GM12878 (cell line): ENCODE measurements around the gene DYNC1I1. TPM values are rescaled to one million over a fixed set of nuclear protein-coding genes. Genes with fewer than 3 reads are reported as not detected.
A peak's percentile ranks its signal among the peaks of the same experiment; 100 is the strongest.

Experiments
- ATAC-seq: fragments of 200-7000 bp; cut with Tn5 transposase; 3 replicates; pipeline ENCODE4 v1.9.1; 2020; ENCODE audit warnings: mild to moderate bottlenecking, moderate library complexity
- BruUV-seq: library from RNA; stranded (reverse); fragments of 400-500 nt; replicated peaks from 2 replicates; lab custom pipeline; 2021; lab: Mats Ljungman, UMichigan
- CTCF ChIA-PET: fragments of 300-600 bp; sonication (Branson Sonifier 250); formaldehyde crosslinking; extraction: SDS; loops from one replicate; lab custom pipeline; 2021; ENCODE audit warnings: inconsistent platforms; lab: Yijun Ruan, JAX
- POLR2A ChIA-PET: fragments of 350-600 bp; formaldehyde crosslinking; extraction: SDS; loops from one replicate; lab custom pipeline; 2021; ENCODE audit warnings: inconsistent platforms; lab: Charles Lee
- RAD21 ChIA-PET: fragments of 300-600 bp; sonication (Branson Sonifier 250); formaldehyde crosslinking; loops from one replicate; lab custom pipeline; 2023; ENCODE audit warnings: antibody characterized with exemption; ENCODE audit not compliant: unreplicated experiment; lab: Charles Lee
- SMC1A ChIA-PET: fragments of 300-600 bp; sonication (Branson Sonifier 250); formaldehyde crosslinking; loops from one replicate; lab custom pipeline; 2023; ENCODE audit not compliant: unreplicated experiment, uncharacterized antibody; lab: Charles Lee
- DNase-seq: peaks from one replicate; pipeline ENCODE4 v3.0.0-alpha.2; 2011; ENCODE audit warnings: low read depth, low spot score
- FAIRE-seq: peaks from 3 replicates; lab custom pipeline; 2011; peaks lifted over from hg19 to GRCh38; lab: Jason Lieb, UNC
- H2AFZ ChIP-seq: 2 replicates; pipeline ENCODE4 v1.6.0; 2011; ENCODE audit warnings: low read depth, low read length, control low read depth; ENCODE audit not compliant: control insufficient read depth
- H3K27ac ChIP-seq: 2 replicates; pipeline ENCODE4 v1.5.1; 2011; ENCODE audit warnings: control low read depth; ENCODE audit not compliant: control insufficient read depth, insufficient read depth
- H3K27me3 ChIP-seq, 2 experiments: replicated peaks in 1 of 2; 2 replicates each; pipeline versions ENCODE4 v1.6.0 to v1.6.1; 2011; ENCODE audit warnings: low read length in 1 of 2; ENCODE audit not compliant: control insufficient read depth in 2 of 2, insufficient read depth in 2 of 2
- H3K36me3 ChIP-seq, 2 experiments: 2 replicates each; pipeline ENCODE4 v1.5.1; 2011; ENCODE audit warnings: low read length in 1 of 2; ENCODE audit not compliant: control insufficient read depth in 2 of 2, insufficient read depth in 2 of 2
- H3K4me1 ChIP-seq: 2 replicates; pipeline ENCODE4 v1.6.1; 2011; ENCODE audit warnings: mild to moderate bottlenecking, low read length, moderate library complexity, mixed read lengths; ENCODE audit not compliant: control insufficient read depth, insufficient read depth
- H3K4me2 ChIP-seq: 2 replicates; pipeline ENCODE4 v1.6.0; 2011; ENCODE audit warnings: control low read depth; ENCODE audit not compliant: control insufficient read depth, insufficient read depth
- H3K4me3 ChIP-seq: fragments of 200-600 bp; sonication (generic); 2 replicates; pipeline ENCODE4 v1.5.1; 2016
- H3K79me2 ChIP-seq: 2 replicates; pipeline ENCODE4 v1.6.0; 2011; ENCODE audit warnings: low read length; ENCODE audit not compliant: control insufficient read depth, insufficient read depth
- H3K9ac ChIP-seq: 2 replicates; pipeline ENCODE4 v1.8.0; 2011; ENCODE audit warnings: low read length, control low read depth, mixed read lengths; ENCODE audit not compliant: control insufficient read depth, insufficient read depth
- H3K9me3 ChIP-seq: replicated peaks from 3 replicates; pipeline ENCODE4 v1.5.1; 2011; ENCODE audit warnings: mild to moderate bottlenecking, low read length; ENCODE audit not compliant: control insufficient read depth, insufficient read depth
- H4K20me1 ChIP-seq: 2 replicates; pipeline ENCODE4 v1.6.0; 2011; ENCODE audit not compliant: control insufficient read depth, insufficient read depth
- BACH1 ChIP-seq: fragments of 450-650 bp; IDR thresholded peaks from 2 replicates; pipeline ENCODE4 v1.6.1; 2017; ENCODE audit warnings: mild to moderate bottlenecking, borderline replicate concordance
- EZH2 ChIP-seq: IDR thresholded peaks from 2 replicates; pipeline ENCODE4 v1.6.1; 2012; ENCODE audit warnings: low read depth, mild to moderate bottlenecking, control low read depth, inconsistent platforms, low read length, borderline replicate concordance; ENCODE audit not compliant: control insufficient read depth
- FOXK2 ChIP-seq: fragments of 450-650 bp; IDR thresholded peaks from 2 replicates; pipeline ENCODE4 v1.6.1; 2017; ENCODE audit warnings: mild to moderate bottlenecking, moderate library complexity
- HDAC6 ChIP-seq: fragments of 200-600 bp; sonication (generic); IDR thresholded peaks from one replicate; pipeline ENCODE4 v1.8.0; 2017; ENCODE audit warnings: antibody characterized with exemption; ENCODE audit not compliant: unreplicated experiment
- MEF2B ChIP-seq: fragments of 450-650 bp; IDR thresholded peaks from 2 replicates; pipeline ENCODE4 v1.6.1; 2018; ENCODE audit warnings: mild to moderate bottlenecking, moderate library complexity; ENCODE audit not compliant: partially characterized antibody, poor library complexity, severe bottlenecking
- MTA3 ChIP-seq: IDR thresholded peaks from 2 replicates; pipeline ENCODE4 v1.6.1; 2012; ENCODE audit warnings: low read length, inconsistent platforms, borderline replicate concordance
- MXI1 ChIP-seq: fragments of 150-350 bp; IDR thresholded peaks from 2 replicates; pipeline ENCODE4 v1.6.1; 2011; ENCODE audit warnings: low read depth, mild to moderate bottlenecking, inconsistent platforms, low read length, improper control_type of control experiment
- RAD21 ChIP-seq: IDR thresholded peaks from 2 replicates; pipeline ENCODE4 v1.6.1; 2011; ENCODE audit warnings: mild to moderate bottlenecking, low read depth, low read length, moderate library complexity; ENCODE audit not compliant: insufficient read depth
- RB1 ChIP-seq: fragments of 450-650 bp; formaldehyde crosslinking; IDR thresholded peaks from 2 replicates; pipeline ENCODE4 v1.6.1; 2017; ENCODE audit warnings: mild to moderate bottlenecking, borderline replicate concordance
- SMC3 ChIP-seq: IDR thresholded peaks from 2 replicates; pipeline ENCODE4 v1.6.1; 2011; ENCODE audit warnings: low read length, improper control_type of control experiment, borderline replicate concordance
- YY1 ChIP-seq: IDR thresholded peaks from 2 replicates; pipeline ENCODE4 v1.6.1; 2011; ENCODE audit warnings: low read depth, mild to moderate bottlenecking, low read length
- WGBS: methylation state at CpG from one replicate; pipeline ENCODE4 v1.1.6; 2016; ENCODE audit warnings: low lambda C conversion rate; ENCODE audit not compliant: insufficient replicate concordance, insufficient coverage; ENCODE audit errors: missing lambda C conversion rate; 5-methylcytosine and 5-hydroxymethylcytosine counted together
- in situ Hi-C: fragments of 300-500 bp; cut with MboI; formaldehyde crosslinking; loops from 9 replicates; pipeline ENCODE4 v1.14.3; 2018; ENCODE audit warnings: mixed read lengths
- intact Hi-C: fragments of 100-400 bp; cut with micrococcal nuclease; formaldehyde crosslinking; loops from one replicate; pipeline ENCODE4 v1.14.2; 2022; ENCODE audit not compliant: unreplicated experiment
- polyA plus RNA-seq, 11 experiments: library from polyadenylated mRNA; depleted of rRNA in 4 of 11; unstranded in 6 of 11; stranded (reverse) in 5 of 11; fragments of >200 nt; fragmentation: Nextera tagmentation in 4 of 11; fragmentation: Illumina TruSeq in 1 of 11; extraction: Ambion mirVana in 4 of 11; extraction: Trizol in 1 of 11; gene quantifications; 1 replicate in 1 of 11; 2 replicates in 10 of 11; pipeline versions ENCODE4 v1.2.1 to v1.2.3, GENCODE V29; 2011 to 2016; ENCODE audit warnings: inconsistent platforms in 2 of 11, missing spikeins in 2 of 11, low read depth in 1 of 11
- total RNA-seq, 4 experiments: library from RNA; depleted of rRNA in 3 of 4; stranded (reverse); fragments of >200 nt in 3 of 4; fragmentation: Illumina TruSeq in 1 of 4; extraction: Trizol in 1 of 4; gene quantifications; 2 replicates each; pipeline versions ENCODE4 v1.2.1 to v1.2.3, GENCODE V29; 2013 to 2021
- TF ChIP-seq, protein P1 (sequence below), 3 experiments: IDR thresholded peaks in 2 of 3; conservative IDR thresholded peaks in 1 of 3; 2 replicates each; pipeline ENCODE4 v1.5.1; 2011; ENCODE audit warnings: low read depth in 3 of 3, low read length in 3 of 3, mild to moderate bottlenecking in 3 of 3, control low read depth in 2 of 3, moderate library complexity in 2 of 3, inconsistent platforms in 1 of 3, mixed read lengths in 1 of 3; ENCODE audit not compliant: control insufficient read depth in 2 of 3, insufficient read depth in 1 of 3; ENCODE audit errors: extremely low read depth in 1 of 3

The DYNC1I1 gene
- total and polyA plus RNA-seq, 10 of the 15 experiments (the other 5 are each of a cell fraction or from before 2014, with no cell fraction given): 0.05 to 0.91 (median 0.14) TPM; not detected in 3

DNA sequence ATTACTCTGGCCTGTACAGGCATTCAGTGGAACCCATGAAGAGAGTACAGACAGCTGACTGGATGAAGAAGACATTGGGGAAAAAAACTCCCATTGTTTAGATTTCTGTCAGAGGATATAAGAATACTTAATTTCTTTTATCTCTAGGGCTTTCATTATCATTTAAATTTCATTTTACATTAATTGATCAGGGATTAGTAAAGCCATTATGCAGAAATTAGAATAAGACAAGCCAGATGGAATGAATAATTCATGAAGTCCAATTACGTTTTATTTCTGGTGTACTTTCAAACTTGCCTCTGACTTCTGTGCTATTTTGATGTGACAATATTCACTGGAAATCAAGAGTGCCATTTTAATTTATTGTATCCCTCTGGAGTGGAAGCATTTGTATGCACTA lies 302.5 kb downstream of the DYNC1I1 start:
- Histone ChIP-seq H3K36me3 (no peaks in the 10 kb centered on the region), H3K27ac (no peak overlapping the region), H4K20me1 (no peaks in the 10 kb centered on the region), H3K4me1 (no peaks in the 10 kb centered on the region), H3K9ac (no peak overlapping the region), H2AFZ (no peak overlapping the region), H3K9me3 (no peaks in the 10 kb centered on the region), H3K4me2 (no peak overlapping the region), H3K79me2 (no peaks in the 10 kb centered on the region), H3K4me3 (no peak overlapping the region), H3K27me3 (peaks cover 3 to 11% of the 10 kb centered on the region in 2 experiments; a peak in 3 of 4 replicates)
- CTCF ChIA-PET: interaction anchor here (0.8 to 5.1 kb wide), 5 partner anchors 37 to 953 kb away, joined by 3 to 31 read pairs (median 4); no protein-coding TSS in a partner anchor
- intact Hi-C loops: loop anchor here (1.0 to 5.0 kb wide), 2 partner anchors 158 to 952 kb away; no protein-coding TSS in a partner anchor
- no peak for TF ChIP-seq RB1
- no TSS peak for BruUV-seq
- FAIRE-seq (no peak), ATAC-seq (no peak), DNase-seq (no peak)
- POLR2A ChIA-PET: no interaction called here
- in situ Hi-C loops: loop anchor here (5.0 kb wide), 1 partner anchor 952 kb away; no protein-coding TSS in a partner anchor
- SMC1A ChIA-PET: interaction anchor here (0.6 to 0.9 kb wide), 3 partner anchors 465 to 954 kb away, joined by 3 to 4 read pairs (median 3); no protein-coding TSS in a partner anchor
- WGBS: 0% methylated on average over 1 of the region's 1 CpG
- RAD21 ChIA-PET: interaction anchor here (1.2 kb wide), 1 partner anchor 953 kb away, joined by 12 read pairs; no protein-coding TSS in a partner anchor

DNA sequence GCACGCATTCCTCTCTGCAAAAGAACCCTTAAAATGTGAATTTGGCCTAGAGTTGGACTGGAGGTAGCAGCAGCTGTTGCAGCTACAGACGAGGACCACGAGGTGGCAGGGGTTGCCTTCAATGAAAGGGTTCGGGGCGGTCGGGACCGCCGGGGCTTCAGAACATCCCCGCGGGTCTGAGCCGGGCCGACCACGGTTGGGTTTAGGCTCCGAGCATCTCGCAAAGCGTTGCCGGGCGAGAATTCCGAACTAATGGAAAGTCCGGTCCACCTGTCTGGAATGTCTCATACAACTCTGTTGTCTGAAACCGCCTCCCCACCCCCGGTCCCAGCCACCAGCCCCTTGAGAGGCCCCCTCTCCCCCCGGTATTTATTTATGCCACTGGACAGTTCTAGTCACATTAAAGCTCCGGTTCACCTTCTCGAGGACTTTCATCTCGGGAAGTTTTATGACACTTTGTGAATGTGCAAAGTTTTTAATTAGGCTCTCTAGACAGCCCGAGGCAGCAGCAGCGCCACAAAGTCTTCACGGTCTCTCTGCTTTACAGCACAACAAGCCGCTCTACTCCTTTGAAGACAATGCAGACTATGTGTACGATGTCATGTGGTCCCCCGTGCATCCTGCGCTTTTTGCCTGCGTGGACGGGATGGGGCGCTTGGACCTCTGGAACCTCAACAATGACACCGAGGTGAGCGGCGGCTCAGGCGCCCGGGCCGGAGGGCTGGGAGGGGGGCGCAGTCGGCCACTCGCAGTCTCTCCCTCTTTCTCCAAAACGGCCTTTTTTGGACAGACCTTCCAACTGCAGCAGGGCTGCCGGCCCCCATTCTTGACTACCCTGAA lies 303.4 kb downstream of the DYNC1I1 start:
- RAD21 ChIA-PET: interaction anchor here (0.6 to 1.2 kb wide), 3 partner anchors 16 to 952 kb away, joined by 3 to 12 read pairs (median 4); no protein-coding TSS in a partner anchor
- DNase-seq: no peak
- intact Hi-C loops: loop anchor here (1.0 to 5.0 kb wide), 2 partner anchors 158 to 952 kb away; no protein-coding TSS in a partner anchor
- TF ChIP-seq, protein P1, sequence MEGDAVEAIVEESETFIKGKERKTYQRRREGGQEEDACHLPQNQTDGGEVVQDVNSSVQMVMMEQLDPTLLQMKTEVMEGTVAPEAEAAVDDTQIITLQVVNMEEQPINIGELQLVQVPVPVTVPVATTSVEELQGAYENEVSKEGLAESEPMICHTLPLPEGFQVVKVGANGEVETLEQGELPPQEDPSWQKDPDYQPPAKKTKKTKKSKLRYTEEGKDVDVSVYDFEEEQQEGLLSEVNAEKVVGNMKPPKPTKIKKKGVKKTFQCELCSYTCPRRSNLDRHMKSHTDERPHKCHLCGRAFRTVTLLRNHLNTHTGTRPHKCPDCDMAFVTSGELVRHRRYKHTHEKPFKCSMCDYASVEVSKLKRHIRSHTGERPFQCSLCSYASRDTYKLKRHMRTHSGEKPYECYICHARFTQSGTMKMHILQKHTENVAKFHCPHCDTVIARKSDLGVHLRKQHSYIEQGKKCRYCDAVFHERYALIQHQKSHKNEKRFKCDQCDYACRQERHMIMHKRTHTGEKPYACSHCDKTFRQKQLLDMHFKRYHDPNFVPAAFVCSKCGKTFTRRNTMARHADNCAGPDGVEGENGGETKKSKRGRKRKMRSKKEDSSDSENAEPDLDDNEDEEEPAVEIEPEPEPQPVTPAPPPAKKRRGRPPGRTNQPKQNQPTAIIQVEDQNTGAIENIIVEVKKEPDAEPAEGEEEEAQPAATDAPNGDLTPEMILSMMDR (IDR thresholded peaks at IDR 0.05 in 2 of 3, conservative IDR thresholded peaks at IDR 0.05 in 1 of 3; ENCODE audit: control insufficient read depth in 2 of 3, extremely low read depth in 1 of 3, insufficient read depth in 1 of 3, low read depth in 3 of 3, low read length in 3 of 3): peak; percentile 74 to 80 (median 77)
- TF ChIP-seq YY1 (peak; percentile 25; the same call in 1 of the 2 replicates), MTA3 (no peak), HDAC6 (no peak), RAD21 (peak; percentile 81), MXI1 (no peak), MEF2B (no peak), SMC3 (peak; percentile 80), FOXK2 (no peak), EZH2 (0 out of 2 replicates have a peak, but pooled peaks have one; percentile 7), BACH1 (no peak)

More for the DNA sequence above, 303.4 kb downstream of the DYNC1I1 start:
- Histone ChIP-seq H3K79me2 (no peaks in the 10 kb centered on the region), H3K36me3 (no peaks in the 10 kb centered on the region), H3K27ac (no peak overlapping the region), H3K9me3 (no peaks in the 10 kb centered on the region), H4K20me1 (no peaks in the 10 kb centered on the region), H3K9ac (no peak overlapping the region), H3K4me2 (peak overlapping the region; percentile 53), H2AFZ (peak overlapping the region; percentile 26), H3K4me1 (no peaks in the 10 kb centered on the region), H3K4me3 (peak overlapping the region; percentile 7; the same call in 1 of the 2 replicates), H3K27me3 (peaks cover 3 to 11% of the 10 kb centered on the region in 2 experiments; a peak in 3 of 4 replicates)
- FAIRE-seq: peak; percentile 59
- WGBS: under 1% methylated on average over 41 of the region's 47 CpGs
- SMC1A ChIA-PET: interaction anchor here (0.6 to 0.9 kb wide), 3 partner anchors 464 to 953 kb away, joined by 3 to 4 read pairs (median 3); no protein-coding TSS in a partner anchor
- ATAC-seq: peak; percentile 96
- CTCF ChIA-PET: interaction anchor here (0.7 to 5.1 kb wide), 8 partner anchors 36 to 989 kb away, joined by 3 to 31 read pairs (median 3); no protein-coding TSS in a partner anchor
- in situ Hi-C loops: no loop called here
- POLR2A ChIA-PET: no interaction called here
- BruUV-seq: no TSS peak
